Heart left ventricle (tissue), 16 donors: ENCODE results near the gene ZNF534. TPM values are rescaled to one million over a fixed set of nuclear protein-coding genes. Genes with fewer than 3 reads are reported as not detected.

ENCODE experiments used
- ATAC-seq, 4 donors: fragments of 200-7000 bp; cut with Tn5 transposase; one replicate each; pipeline ENCODE4 v1.9.1; 2020 to 2022; ENCODE audit warnings: moderate library complexity in 4 of 4, mild to moderate bottlenecking in 3 of 4, moderate number of reproducible peaks in 1 of 4
- DNase-seq, 5 donors: peaks; one replicate each; pipeline ENCODE4 v3.0.0-alpha.2; 2020
- H3K27ac ChIP-seq, 12 donors: fragments of 200-600 bp; sonication (generic) in 4 of 12; one replicate each; pipeline versions ENCODE4 v1.5.0 to v1.8.0; 2016 to 2022; ENCODE audit warnings: mild to moderate bottlenecking in 2 of 12
- H3K27me3 ChIP-seq, 9 donors: fragments of 200-600 bp; sonication (generic) in 2 of 9; one replicate each; pipeline versions ENCODE4 v1.5.1 to v1.8.0; 2016 to 2022; ENCODE audit warnings: mild to moderate bottlenecking in 3 of 9
- H3K36me3 ChIP-seq, 9 donors: fragments of 200-600 bp; sonication (generic) in 2 of 9; one replicate each; pipeline versions ENCODE4 v1.5.0 to v1.8.0; 2018 to 2022; ENCODE audit warnings: mild to moderate bottlenecking in 2 of 9
- H3K4me1 ChIP-seq, 12 donors: fragments of 200-600 bp; sonication (generic) in 4 of 12; one replicate each; pipeline versions ENCODE4 v1.5.0 to v1.8.0; 2016 to 2022; ENCODE audit warnings: mild to moderate bottlenecking in 3 of 12
- H3K4me3 ChIP-seq, 12 donors: fragments of 200-600 bp; sonication (generic) in 4 of 12; one replicate each; pipeline versions ENCODE4 v1.5.0 to v1.8.0; 2017 to 2022; ENCODE audit warnings: mild to moderate bottlenecking in 9 of 12, moderate library complexity in 4 of 12
- H3K9me3 ChIP-seq, 12 donors: fragments of 200-600 bp; sonication (generic) in 4 of 12; one replicate each; pipeline versions ENCODE4 v1.5.0 to v1.8.0; 2016 to 2022; ENCODE audit warnings: mild to moderate bottlenecking in 1 of 12
- CTCF ChIP-seq, 12 donors: fragments of 200-600 bp; sonication (generic) in 4 of 12; IDR thresholded peaks; one replicate each; pipeline versions ENCODE4 v1.5.0 to v1.8.0; 2018 to 2022; ENCODE audit warnings: antibody characterized with exemption in 12 of 12, mild to moderate bottlenecking in 5 of 12
- POLR2A ChIP-seq, 2 donors: fragments of 450-650 bp; IDR thresholded peaks; one replicate each; pipeline ENCODE4 v1.6.1; 2017; ENCODE audit warnings: antibody characterized with exemption in 2 of 2, mild to moderate bottlenecking in 2 of 2, moderate library complexity in 2 of 2
- WGBS, 4 donors: extraction: QIAGEN DNeasy Blood & Tissue Kit in 2 of 4; methylation state at CpG; one replicate each; pipeline versions ENCODE4 v1.1.5 to v1.1.7; 2013 to 2018; 5-methylcytosine and 5-hydroxymethylcytosine counted together
- intact Hi-C, 10 donors: fragments of 100-400 bp; cut with DNase I; formaldehyde crosslinking; loops; one replicate each; pipeline versions ENCODE4 v1.11.1 to v1.14.2; 2022
- polyA plus RNA-seq, 2 donors: library from polyadenylated mRNA; stranded (reverse); fragments of 200-250 nt; gene quantifications; one replicate each; pipeline ENCODE4 v1.2.3, GENCODE V29; 2013
- total RNA-seq, 9 donors: library from RNA; depleted of rRNA in 2 of 9; stranded (reverse); fragments of >200 nt in 2 of 9; fragmentation: NEBNext Ultra II Directional in 3 of 9; extraction: Animal tissue kit (Norgen Biotek cat#: 25700) in 3 of 9; gene quantifications; one replicate each; pipeline versions ENCODE4 v1.1.0 to v1.2.4, GENCODE V29; 2016 to 2023
- donor health status: ischemic (EF 13 %, LVEDD 7.1; RV severe dilation, severe dysfunction).
- donor health status: healthy with polysubstance abuse.
- donor health status: DM: no; HTN: yes; CAD: no.
- donor health status: DM: no; HTN: no; CAD: no.
- donor health status: ischemic (EF 25% LVEDD 6.9; RV normal size, moderate dysfunction).
- donor health status: ischemic (EF 25% LVEDD 5.7; RV mildly dilated, moderate dysfunction).
- donor health status: healthy.
- donor health status: DM: yes; HTN: yes; CAD: no.
- donor health status: ischemic (EF 35%, LVEDD 5.7; RV mildly dilated, moderate dysfunction).
- donor health status: nonischemic (EF 11% LVEDD 7.7; RV severe dilation, severe dysfunction).
- donor health status: DM: yes; HTN: yes; CAD: no.
- donor health status: PGD.
- donor health status: ischemic (EF 29% LVEDD 5.4; RV normal size, mild dysfunction).
- donor health status: nonischemic (EF 23%, LVEDD 6.1; RV moderate dilation, normal function).

Gene ZNF534
- total and polyA plus RNA-seq, 11 donors = 0.11 to 0.63 (median 0.41) TPM; not detected in 1

- Histone ChIP-seq H3K9me3 (peaks cover 0 to 65% (median 34%) of the 10 kb centered on the region in 12 donors), H3K36me3 (no peaks in the 10 kb centered on the region), H3K4me3 (no peak overlapping the region), H3K4me1 (no peaks in the 10 kb centered on the region), H3K27ac (no peak overlapping the region), H3K27me3 (no peaks in the 10 kb centered on the region)
- intact Hi-C loops = no loop called here
- ATAC-seq (no peak), DNase-seq (no peak)
- no peak for TF ChIP-seq CTCF (IDR thresholded peaks at IDR 0.05)
- TF ChIP-seq POLR2A (IDR thresholded peaks at IDR 0.05) = no peak
- WGBS, 4 donors = 33 to 41% (median 40%) methylated on average over 2 of the region's 2 CpGs
These were observed 15.6 kb downstream of the ZNF534 start for GRCh38 chr19:52444506-52444905.

GRCh38 chr19:52451241-52451640 is 22.3 kb downstream of the ZNF534 start:
- WGBS, 4 donors = 26 to 33% (median 29%) methylated on average over 31 to 41 of the region's 41 CpGs
- H3K4me3 ChIP-seq = no peak overlapping the region

GRCh38 chr19:52453324-52454094 is 24.6 kb downstream of the ZNF534 start, which contains the start of gene ZNF578:
Gene ZNF578 (plus strand): TSS chr19:52453553. CDS start chr19:52501846, 48,293 bp downstream.
- peaks cover 0 to 9% (median 4%) of the 10 kb centered on the region in 12 donors for H3K4me1 ChIP-seq
- TF ChIP-seq POLR2A (IDR thresholded peaks at IDR 0.05) (no peak), CTCF (IDR thresholded peaks at IDR 0.05) (peak in 1 of 12 donors; percentile 11)
- peak within 1 kb of the TSS; percentile 51 to 89 (median 76) for H3K4me3 ChIP-seq
- ATAC-seq (peak; percentile 93 to 99 (median 98)), DNase-seq (peak; percentile 88 to 93 (median 90))
- peak within 1 kb of the TSS in 7 of 12 donors; percentile 3 to 71 (median 39) for H3K27ac ChIP-seq
- peaks cover 5 to 32% (median 20%) of the 10 kb centered on the region in 9 donors for H3K36me3 ChIP-seq
- peaks cover 0 to 86% (median 41%) of the 10 kb centered on the region in 12 donors for H3K9me3 ChIP-seq
- WGBS, 4 donors = 1 to 2% (median 1%) methylated on average over 46 to 48 of the region's 48 CpGs
- H3K27me3 ChIP-seq = peaks cover 0 to 6% (median 0%) of the 10 kb centered on the region in 9 donors
- intact Hi-C loops = loop anchor here in 4 of 10 donors (1.0 to 5.0 kb wide), 3 partner anchors 56 to 74 kb away; partner anchors contain the start of genes ZNF528 (in 3 of the 4) and ZNF808 (in 2 of the 4)

More at GRCh38 chr19:52451241-52451640, 22.3 kb downstream of the ZNF534 start:
- peaks cover 0 to 10% (median 0%) of the 10 kb centered on the region in 9 donors for H3K36me3 ChIP-seq
- DNase-seq (no peak), ATAC-seq (peak in 1 of 4 donors; percentile 38)
- intact Hi-C loops = loop anchor here in 3 of 10 donors (5.0 kb wide), 2 partner anchors 54 to 76 kb away; partner anchors contain the start of genes ZNF808 (in 2 of the 3) and ZNF528 (in 1 of the 3)
- peaks cover 0 to 6% (median 0%) of the 10 kb centered on the region in 9 donors for H3K27me3 ChIP-seq
- no peak overlapping the region for H3K27ac ChIP-seq
- peaks cover 0 to 80% (median 30%) of the 10 kb centered on the region in 12 donors for H3K9me3 ChIP-seq
- no peak for TF ChIP-seq CTCF (IDR thresholded peaks at IDR 0.05)
- no peak for TF ChIP-seq POLR2A (IDR thresholded peaks at IDR 0.05)
- peaks cover 0 to 9% (median 4%) of the 10 kb centered on the region in 12 donors for H3K4me1 ChIP-seq
